Brain microvascular endothelial cell (primary cell): ENCODE measurements around the gene NEK3.

Experiments
- DNase-seq: peaks from one replicate; pipeline ENCODE4 v3.0.0-alpha.2; 2020
- H3K27ac ChIP-seq: fragments of 250-450 bp; sonication (Bioruptor Pico); 2 replicates; pipeline ENCODE4 v1.5.1; 2020; ENCODE audit warnings: mild to moderate bottlenecking, moderate library complexity
- H3K27me3 ChIP-seq: fragments of 250-450 bp; sonication (Bioruptor Pico); replicated peaks from 2 replicates; pipeline ENCODE4 v1.5.1; 2020; ENCODE audit warnings: mild to moderate bottlenecking
- H3K36me3 ChIP-seq: fragments of 250-450 bp; sonication (Bioruptor Pico); replicated peaks from 2 replicates; pipeline ENCODE4 v1.5.1; 2020; ENCODE audit warnings: mild to moderate bottlenecking
- H3K4me3 ChIP-seq: 2 replicates; pipeline ENCODE4 v1.5.1; 2011; ENCODE audit warnings: low read depth, mild to moderate bottlenecking, control low read depth, low read length, moderate library complexity
- CTCF ChIP-seq: IDR thresholded peaks from 2 replicates; pipeline ENCODE4 v1.5.1; 2011; ENCODE audit warnings: low read depth, mild to moderate bottlenecking, moderate library complexity, low read length, control low read depth, inconsistent platforms; ENCODE audit errors: missing control alignments
- in situ Hi-C: cut with HindIII; loops from 2 replicates; pipeline ENCODE4 v1.10.0; 2017; ENCODE audit warnings: low sequenced_read_pairs, low pct_ligation_motif_present

The NEK3 gene

GRCh38 chr13:52125547-52125946, 33.9 kb downstream of the NEK3 start:
- Histone ChIP-seq H3K4me3 (no peak overlapping the region), H3K36me3 (no peaks in the 10 kb centered on the region), H3K27ac (no peak overlapping the region), H3K27me3 (no peaks in the 10 kb centered on the region)
- DNase-seq: no peak
- TF ChIP-seq CTCF: no peak
- in situ Hi-C loops: no loop called here

GRCh38 chr13:52118595-52118994, 40.8 kb downstream of the NEK3 start:
- no peaks in the 10 kb centered on the region for H3K36me3 ChIP-seq
- H3K27ac ChIP-seq: no peak overlapping the region
- no peak for DNase-seq
- no peak overlapping the region for H3K4me3 ChIP-seq
- in situ Hi-C loops: no loop called here
- H3K27me3 ChIP-seq: no peaks in the 10 kb centered on the region
- no peak for TF ChIP-seq CTCF

- no peaks in the 10 kb centered on the region for H3K27me3 ChIP-seq
- no peak for TF ChIP-seq CTCF
- H3K36me3 ChIP-seq: no peaks in the 10 kb centered on the region
- DNase-seq: no peak
- H3K4me3 ChIP-seq: no peak overlapping the region
- in situ Hi-C loops: no loop called here
- H3K27ac ChIP-seq: no peak overlapping the region
These were observed 41.3 kb downstream of the NEK3 start for GRCh38 chr13:52118095-52118494.

GRCh38 chr13:52112591-52112990, 46.8 kb downstream of the NEK3 start:
- DNase-seq: no peak
- H3K27me3 ChIP-seq: no peaks in the 10 kb centered on the region
- H3K27ac ChIP-seq: no peak overlapping the region
- no peak overlapping the region for H3K4me3 ChIP-seq
- no peak for TF ChIP-seq CTCF
- in situ Hi-C loops: no loop called here
- no peaks in the 10 kb centered on the region for H3K36me3 ChIP-seq

- no peak for DNase-seq
- no peak overlapping the region for H3K27ac ChIP-seq
- H3K27me3 ChIP-seq: no peaks in the 10 kb centered on the region
- no peak for TF ChIP-seq CTCF
- in situ Hi-C loops: no loop called here
- H3K4me3 ChIP-seq: no peak overlapping the region
- no peaks in the 10 kb centered on the region for H3K36me3 ChIP-seq
These were observed 50.2 kb downstream of the NEK3 start for GRCh38 chr13:52109116-52109670.

GRCh38 chr13:52105841-52106240, 53.6 kb downstream of the NEK3 start:
- no peak overlapping the region for H3K27ac ChIP-seq
- H3K27me3 ChIP-seq: no peaks in the 10 kb centered on the region
- no peak for TF ChIP-seq CTCF
- in situ Hi-C loops: no loop called here
- H3K36me3 ChIP-seq: no peaks in the 10 kb centered on the region
- H3K4me3 ChIP-seq: no peak overlapping the region
- DNase-seq: no peak
